Breast epithelium (tissue), 4 donors: ENCODE data around the gene LGALS12. TPM values are rescaled to one million over a fixed set of nuclear protein-coding genes. Genes with fewer than 3 reads are reported as not detected.
"Not testable (repeated sequence)": the region's sequence is repeated elsewhere in the genome, so short reads cannot be mapped to it uniquely, and the experiment has no call there.

Experiments used
- DNase-seq, 2 donors: peaks; one replicate each; pipeline ENCODE4 v3.0.0-alpha.2; 2019; ENCODE audit warnings: low spot score in 2 of 2
- H3K27ac ChIP-seq, 2 donors: fragments of 200-600 bp; sonication (generic) in 1 of 2; one replicate each; pipeline ENCODE4 v1.5.1; 2016 to 2019; ENCODE audit warnings: mild to moderate bottlenecking in 1 of 2
- H3K27me3 ChIP-seq, 2 donors: fragments of 200-600 bp; sonication (generic) in 1 of 2; one replicate each; pipeline versions ENCODE4 v1.5.1 to v1.6.0; 2017 to 2019; ENCODE audit warnings: control low read depth in 1 of 2, mild to moderate bottlenecking in 1 of 2
- H3K36me3 ChIP-seq: fragments of 200-600 bp; one replicate; pipeline ENCODE4 v1.5.1; 2019
- H3K4me1 ChIP-seq, 2 donors: fragments of 200-600 bp; sonication (generic); one replicate each; pipeline ENCODE4 v1.5.1; 2016 to 2019; ENCODE audit warnings: control low read depth in 1 of 2
- H3K4me3 ChIP-seq, 3 donors: fragments of 200-600 bp; sonication (generic); 1 replicate in 2 of 3; 2 replicates in 1 of 3; pipeline ENCODE4 v1.5.1; 2016 to 2019; ENCODE audit warnings: mild to moderate bottlenecking in 3 of 3, moderate library complexity in 2 of 3
- H3K9me3 ChIP-seq, 2 donors: fragments of 200-600 bp; sonication (generic) in 1 of 2; one replicate each; pipeline ENCODE4 v1.5.1; 2016 to 2019; ENCODE audit warnings: control low read depth in 1 of 2
- POLR2A ChIP-seq: fragments of 450-650 bp; IDR thresholded peaks from one replicate; pipeline ENCODE4 v1.6.1; 2016; ENCODE audit warnings: antibody characterized with exemption, mild to moderate bottlenecking, moderate library complexity
- POLR2AphosphoS5 ChIP-seq, 3 donors: sonication (generic); formaldehyde crosslinking; IDR thresholded peaks; one replicate each; pipeline ENCODE4 v1.6.1; 2017; ENCODE audit warnings: antibody characterized with exemption in 3 of 3
- intact Hi-C: fragments of 100-400 bp; cut with DNase I; formaldehyde crosslinking; loops from one replicate; pipeline ENCODE4 v1.15.1; 2023; ENCODE audit warnings: low total_unique reads
- total RNA-seq, 3 donors: library from RNA; depleted of rRNA; stranded (reverse); fragments of >200 nt; gene quantifications; one replicate each; pipeline ENCODE4 v1.1.0, GENCODE V29; 2016
- TF ChIP-seq, protein P1 (sequence below), 3 donors: fragments of 450-650 bp; IDR thresholded peaks; one replicate each; pipeline ENCODE4 v1.5.1; 2016 to 2017; ENCODE audit warnings: antibody characterized with exemption in 3 of 3, mild to moderate bottlenecking in 3 of 3, moderate library complexity in 3 of 3

LGALS12 gene
- total RNA-seq, 3 donors from 2014 or later, result 6.6 to 82.6 (median 11.9) TPM

DNA sequence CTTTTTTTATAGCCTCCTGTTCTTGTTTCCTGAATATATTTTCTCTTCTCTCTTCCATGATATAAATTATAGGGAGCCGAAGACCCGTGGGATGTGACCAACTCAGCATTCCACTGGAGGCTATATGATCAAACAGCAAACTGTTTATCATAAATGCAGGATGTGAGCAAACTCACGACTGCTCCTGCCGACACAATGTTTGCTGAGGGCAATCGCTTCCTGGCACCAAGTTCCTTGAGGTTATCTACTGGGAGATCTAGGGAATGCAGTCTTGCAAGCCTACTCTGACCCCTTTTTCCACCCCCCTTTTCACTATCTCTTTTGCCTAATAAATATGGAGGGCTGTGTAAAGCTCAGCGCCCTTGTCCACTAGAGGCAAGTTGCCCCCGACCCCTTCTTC is 17.3 kb downstream of the LGALS12 start:
- Histone ChIP-seq H3K27me3 (no peaks in the 10 kb centered on the region), H3K27ac (no peak overlapping the region), H3K9me3 (peaks cover 5 to 6% of the 10 kb centered on the region in 2 donors), H3K4me3 (no peak overlapping the region), H3K4me1 (no peaks in the 10 kb centered on the region), H3K36me3 (no peaks in the 10 kb centered on the region)
- TF ChIP-seq POLR2AphosphoS5 (IDR thresholded peaks at IDR 0.05) (no peak), POLR2A (no peak)
- TF ChIP-seq, protein P1, sequence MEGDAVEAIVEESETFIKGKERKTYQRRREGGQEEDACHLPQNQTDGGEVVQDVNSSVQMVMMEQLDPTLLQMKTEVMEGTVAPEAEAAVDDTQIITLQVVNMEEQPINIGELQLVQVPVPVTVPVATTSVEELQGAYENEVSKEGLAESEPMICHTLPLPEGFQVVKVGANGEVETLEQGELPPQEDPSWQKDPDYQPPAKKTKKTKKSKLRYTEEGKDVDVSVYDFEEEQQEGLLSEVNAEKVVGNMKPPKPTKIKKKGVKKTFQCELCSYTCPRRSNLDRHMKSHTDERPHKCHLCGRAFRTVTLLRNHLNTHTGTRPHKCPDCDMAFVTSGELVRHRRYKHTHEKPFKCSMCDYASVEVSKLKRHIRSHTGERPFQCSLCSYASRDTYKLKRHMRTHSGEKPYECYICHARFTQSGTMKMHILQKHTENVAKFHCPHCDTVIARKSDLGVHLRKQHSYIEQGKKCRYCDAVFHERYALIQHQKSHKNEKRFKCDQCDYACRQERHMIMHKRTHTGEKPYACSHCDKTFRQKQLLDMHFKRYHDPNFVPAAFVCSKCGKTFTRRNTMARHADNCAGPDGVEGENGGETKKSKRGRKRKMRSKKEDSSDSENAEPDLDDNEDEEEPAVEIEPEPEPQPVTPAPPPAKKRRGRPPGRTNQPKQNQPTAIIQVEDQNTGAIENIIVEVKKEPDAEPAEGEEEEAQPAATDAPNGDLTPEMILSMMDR (IDR thresholded peaks at IDR 0.05), result no peak
- intact Hi-C loops, result no loop called here
- no peak for DNase-seq

DNA sequence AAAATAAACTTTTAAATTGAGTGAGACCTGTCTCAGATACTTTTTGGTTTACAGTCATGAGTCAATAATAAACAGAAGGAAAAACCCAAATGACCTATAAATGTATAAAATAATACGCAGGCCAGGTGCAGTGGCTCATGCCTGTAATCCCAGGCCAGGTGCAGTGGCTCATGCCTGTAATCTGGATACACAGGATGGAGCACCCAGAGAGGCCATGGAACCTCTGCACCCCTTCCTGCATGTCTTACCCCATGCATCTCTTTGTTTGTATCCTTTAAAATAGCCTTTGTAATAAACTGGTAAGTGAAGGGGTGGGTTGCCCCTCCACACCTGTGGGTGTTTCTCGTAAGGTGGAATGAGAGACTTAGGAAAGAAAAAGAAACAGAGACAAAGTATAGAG is 21.8 kb downstream of the LGALS12 start:
- H3K4me3 ChIP-seq, result no peak overlapping the region
- H3K27ac ChIP-seq, result no peak overlapping the region
- H3K4me1 ChIP-seq, result peaks cover 5 to 6% of the 10 kb centered on the region in 2 donors
- DNase-seq, result no peak
- intact Hi-C loops, result no loop called here
- no peaks in the 10 kb centered on the region for H3K36me3 ChIP-seq
- H3K27me3 ChIP-seq, result no peaks in the 10 kb centered on the region
- peaks cover 5 to 6% of the 10 kb centered on the region in 2 donors for H3K9me3 ChIP-seq
- TF ChIP-seq, protein P1 (IDR thresholded peaks at IDR 0.05), result no peak
- TF ChIP-seq POLR2AphosphoS5 (IDR thresholded peaks at IDR 0.05), result no peak

DNA sequence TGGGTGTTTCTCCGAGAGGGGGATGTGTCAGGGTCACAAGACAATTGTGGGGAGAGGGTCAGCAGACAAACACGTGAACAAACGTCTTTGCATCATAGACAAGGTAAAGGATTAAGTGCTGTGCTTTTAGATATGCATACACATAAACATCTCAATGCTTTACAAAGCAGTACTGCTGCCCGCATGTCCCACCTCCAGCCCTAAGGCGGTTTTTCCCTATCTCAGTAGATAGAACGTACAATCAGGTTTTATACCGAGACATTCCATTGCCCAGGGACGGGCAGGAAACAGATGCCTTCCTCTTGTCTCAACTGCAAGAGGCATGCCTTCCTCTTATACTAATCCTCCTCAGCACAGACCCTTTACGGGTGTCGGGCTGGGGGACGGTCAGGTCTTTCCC is 22.3 kb downstream of the LGALS12 start:
- H3K27ac ChIP-seq, intact Hi-C loops: not testable (repeated sequence)

DNA sequence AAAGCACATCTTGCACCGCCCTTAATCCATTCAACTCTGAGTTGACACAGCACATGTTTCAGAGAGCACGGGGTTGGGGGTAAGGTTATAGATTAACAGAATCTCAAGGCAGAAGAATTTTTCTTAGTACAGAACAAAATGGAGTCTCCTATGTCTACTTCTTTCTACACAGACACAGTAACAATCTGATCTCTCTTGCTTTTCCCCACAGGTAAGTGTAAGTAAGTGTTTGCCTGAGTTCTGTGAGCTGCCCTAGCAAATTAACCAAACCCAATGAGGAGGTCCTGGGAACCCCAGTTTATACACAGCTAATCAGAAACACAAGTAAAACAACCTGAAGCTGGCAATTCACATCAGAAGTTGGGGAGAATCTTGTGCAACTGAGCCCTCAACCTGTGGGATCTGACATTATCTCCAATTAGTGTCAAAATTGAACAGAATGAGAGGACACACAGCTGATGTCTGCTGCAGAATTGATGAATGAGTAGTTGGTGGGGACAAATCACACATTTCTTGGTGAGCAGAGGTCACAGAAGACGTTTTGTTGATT is 22.9 kb downstream of the LGALS12 start:
- H3K36me3 ChIP-seq, H3K27me3 ChIP-seq, DNase-seq, intact Hi-C loops, H3K27ac ChIP-seq, H3K4me3 ChIP-seq, H3K9me3 ChIP-seq: not testable (repeated sequence)
- peaks cover 13 to 17% of the 10 kb centered on the region in 2 donors for H3K4me1 ChIP-seq

More for the DNA sequence above, 22.3 kb downstream of the LGALS12 start:
- H3K4me1 ChIP-seq, result peaks cover 10% of the 10 kb centered on the region in 2 donors
- not testable (repeated sequence) for H3K36me3 ChIP-seq, H3K4me3 ChIP-seq, DNase-seq, H3K27me3 ChIP-seq, H3K9me3 ChIP-seq

DNA sequence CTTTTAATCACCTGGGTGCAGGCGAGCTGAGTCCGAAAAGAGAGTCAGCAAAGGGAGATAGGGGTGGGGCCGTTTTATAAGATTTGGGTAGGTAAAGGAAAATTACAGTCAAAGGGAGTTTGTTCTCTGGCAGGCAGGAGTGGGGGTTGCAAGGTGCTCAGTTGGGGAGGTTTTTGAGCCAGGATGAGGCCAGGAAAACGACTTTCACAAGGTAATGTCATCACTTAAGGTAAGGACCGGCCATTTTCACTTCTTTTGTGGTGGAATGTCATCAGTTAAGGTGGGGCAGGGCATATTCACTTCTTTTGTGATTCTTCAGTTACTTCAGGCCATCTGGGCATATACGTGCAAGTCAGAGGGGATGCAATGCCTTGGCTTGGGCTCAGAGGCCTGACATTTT is 23.5 kb downstream of the LGALS12 start:
- H3K27me3 ChIP-seq, intact Hi-C loops, DNase-seq, H3K4me3 ChIP-seq, H3K36me3 ChIP-seq, H3K9me3 ChIP-seq: not testable (repeated sequence)
- peak overlapping the region in 1 of 2 donors; percentile 40 for H3K27ac ChIP-seq
- H3K4me1 ChIP-seq, result peaks cover 13 to 23% of the 10 kb centered on the region in 2 donors

DNA sequence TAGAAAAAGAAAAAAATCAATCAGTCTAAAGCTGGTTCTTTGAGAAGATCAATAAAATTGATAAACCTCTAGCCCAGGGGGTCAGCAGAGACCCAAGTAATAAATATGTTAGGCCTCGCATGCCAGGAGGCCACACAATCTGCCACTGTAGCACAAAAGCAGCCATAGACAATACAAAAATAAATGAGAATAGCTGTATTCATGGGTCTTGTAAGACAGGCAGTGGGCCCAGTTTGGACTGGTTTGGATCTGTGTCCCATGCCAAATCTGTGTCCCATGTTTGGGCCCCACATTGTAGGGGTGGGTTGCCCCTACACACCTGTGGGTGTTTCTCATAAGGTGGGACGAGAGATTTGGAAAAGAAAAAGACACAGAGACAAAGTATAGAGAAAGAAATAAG is 24.1 kb downstream of the LGALS12 start:
- H3K36me3 ChIP-seq, result no peaks in the 10 kb centered on the region
- no peaks in the 10 kb centered on the region for H3K27me3 ChIP-seq
- H3K27ac ChIP-seq, result peak overlapping the region; percentile 38 to 40
- peaks cover 13 to 26% of the 10 kb centered on the region in 2 donors for H3K4me1 ChIP-seq
- no peaks in the 10 kb centered on the region for H3K9me3 ChIP-seq
- no peak for DNase-seq
- intact Hi-C loops, result no loop called here
- TF ChIP-seq POLR2A, result no peak
- no peak overlapping the region for H3K4me3 ChIP-seq

DNA sequence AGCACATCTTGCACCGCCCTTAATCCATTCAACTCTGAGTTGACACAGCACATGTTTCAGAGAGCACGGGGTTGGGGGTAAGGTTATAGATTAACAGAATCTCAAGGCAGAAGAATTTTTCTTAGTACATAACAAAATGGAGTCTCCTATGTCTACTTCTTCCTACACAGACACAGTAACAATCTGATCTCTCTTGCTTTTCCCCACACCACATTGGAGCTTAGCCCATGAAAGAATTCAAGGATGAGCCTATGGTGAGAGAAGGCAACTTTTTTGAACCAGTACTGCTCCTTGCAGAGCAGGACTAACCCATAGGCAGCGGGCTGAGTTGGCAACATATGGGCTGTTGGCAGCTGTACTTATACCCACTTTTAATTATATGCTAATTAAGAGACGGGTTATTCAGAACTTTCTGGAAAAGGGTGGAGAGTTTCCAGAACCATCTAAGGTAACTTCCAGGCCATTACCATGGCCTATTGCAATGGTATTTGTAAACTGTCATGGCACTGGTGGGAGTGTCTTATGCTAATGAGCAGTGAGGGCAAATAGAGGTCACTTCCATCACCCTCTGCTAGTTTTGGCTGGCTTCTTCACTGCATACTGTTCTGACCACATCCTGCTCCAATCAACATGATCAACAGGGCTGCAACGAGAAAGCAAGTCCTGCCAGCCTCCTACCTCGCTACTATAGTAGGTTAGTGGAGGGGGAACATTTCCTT is 25.3 kb downstream of the LGALS12 start:
- H3K36me3 ChIP-seq, H3K27me3 ChIP-seq, H3K9me3 ChIP-seq, intact Hi-C loops, H3K4me3 ChIP-seq: not testable (repeated sequence)
- Histone ChIP-seq H3K27ac (peak overlapping the region; percentile 92 to 95), H3K4me1 (peaks cover 20 to 37% of the 10 kb centered on the region in 2 donors)
- peak; percentile 19 to 81 (median 49) for TF ChIP-seq POLR2AphosphoS5 (IDR thresholded peaks at IDR 0.05)
- peak in 1 of 2 donors; percentile 93 for DNase-seq
